ENCODE measurements around the gene VTI1A. TPM values are rescaled to one million over a fixed set of nuclear protein-coding genes. Genes with fewer than 3 reads are reported as not detected.
"Not testable (repeated sequence)": the region's sequence is repeated elsewhere in the genome, so short reads cannot be mapped to it uniquely, and the experiment has no call there.

VTI1A gene
- total RNA-seq, 1 donor from 2014 or later = 18.7 TPM

DNA sequence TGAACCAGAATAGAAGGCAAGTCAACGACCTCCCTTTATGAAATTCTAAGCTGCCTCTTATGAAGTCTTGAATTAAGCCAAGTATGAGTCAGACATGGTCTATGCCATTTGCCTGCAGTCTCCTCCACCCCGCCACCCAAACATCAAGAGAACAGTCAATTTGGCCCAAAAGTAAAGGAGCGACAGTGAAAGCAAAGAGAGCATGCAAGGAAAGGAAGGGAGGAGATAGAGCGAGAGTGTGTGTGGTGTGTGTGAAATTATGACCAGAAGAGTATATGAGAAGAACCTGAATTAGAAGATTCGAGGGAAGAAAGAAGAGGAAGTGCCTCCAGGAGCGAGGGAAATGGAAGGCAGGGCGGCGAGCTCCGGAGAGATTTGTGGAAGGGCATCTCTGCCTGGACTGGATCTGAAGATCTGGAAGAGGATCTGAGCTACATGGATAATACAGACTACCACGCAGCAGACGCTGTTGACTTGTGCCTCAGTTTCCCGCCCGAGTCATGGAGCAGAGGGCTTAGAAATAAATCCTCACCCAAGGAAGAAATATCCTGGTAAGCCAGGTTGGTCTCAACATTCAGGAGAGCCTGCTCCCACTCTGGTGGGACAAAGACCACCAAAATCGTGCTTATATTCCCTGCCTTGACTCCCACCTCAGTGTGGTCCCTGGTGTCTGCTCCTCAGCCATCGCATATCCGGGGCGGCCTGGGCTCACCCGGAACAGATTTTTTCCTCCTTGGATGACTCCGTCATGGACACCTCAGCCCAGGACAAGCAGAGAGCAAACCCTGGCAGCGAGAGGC, 760 bp upstream of the VTI1A start:
- intact Hi-C loops (cut with DNase I) = no loop called here
- ATAC-seq (ENCODE audit: poor library complexity) = no peak
- DNase-seq = peak; percentile 52

DNA sequence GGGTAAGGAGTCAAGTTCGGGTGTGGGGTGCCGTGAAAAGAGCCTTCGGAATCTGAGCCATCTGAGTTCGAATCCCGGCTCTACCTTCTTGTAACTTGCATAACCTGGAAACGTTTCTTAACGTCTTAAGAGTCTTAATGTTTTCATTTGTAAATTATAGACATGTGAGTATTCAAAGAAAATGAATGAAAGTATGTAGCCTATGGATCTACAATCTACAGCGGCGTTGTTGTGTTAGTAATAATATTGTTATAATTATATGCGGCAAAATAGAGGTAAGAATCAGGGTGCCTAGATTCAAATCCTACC, 559 bp downstream of the VTI1A start:
- DNase-seq (no peak), ATAC-seq (ENCODE audit: poor library complexity) (no peak)
- intact Hi-C loops (cut with DNase I) = no loop called here

DNA sequence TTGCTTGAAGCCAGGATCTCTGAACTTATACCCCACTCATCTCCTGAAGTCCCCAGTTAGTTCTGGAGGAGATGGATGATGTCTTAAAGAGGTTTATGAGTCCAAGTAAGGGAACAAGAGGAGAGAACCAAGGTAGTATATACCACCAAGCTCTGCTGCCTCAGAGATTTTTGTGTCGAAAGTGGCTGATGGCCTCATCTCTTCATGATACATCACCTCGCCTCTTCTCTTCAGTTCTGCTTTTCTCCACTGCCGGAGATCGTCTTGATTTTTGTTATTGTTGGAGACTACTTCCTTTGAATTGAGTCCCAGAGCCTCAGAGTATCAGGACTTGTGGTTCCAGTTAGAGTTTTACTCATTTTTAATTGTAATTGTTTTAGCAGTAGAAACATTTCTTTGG, 1.9 kb downstream of the VTI1A start:
- DNase-seq (no peak), ATAC-seq (ENCODE audit: poor library complexity) (no peak)
- intact Hi-C loops (cut with DNase I) = no loop called here

DNA sequence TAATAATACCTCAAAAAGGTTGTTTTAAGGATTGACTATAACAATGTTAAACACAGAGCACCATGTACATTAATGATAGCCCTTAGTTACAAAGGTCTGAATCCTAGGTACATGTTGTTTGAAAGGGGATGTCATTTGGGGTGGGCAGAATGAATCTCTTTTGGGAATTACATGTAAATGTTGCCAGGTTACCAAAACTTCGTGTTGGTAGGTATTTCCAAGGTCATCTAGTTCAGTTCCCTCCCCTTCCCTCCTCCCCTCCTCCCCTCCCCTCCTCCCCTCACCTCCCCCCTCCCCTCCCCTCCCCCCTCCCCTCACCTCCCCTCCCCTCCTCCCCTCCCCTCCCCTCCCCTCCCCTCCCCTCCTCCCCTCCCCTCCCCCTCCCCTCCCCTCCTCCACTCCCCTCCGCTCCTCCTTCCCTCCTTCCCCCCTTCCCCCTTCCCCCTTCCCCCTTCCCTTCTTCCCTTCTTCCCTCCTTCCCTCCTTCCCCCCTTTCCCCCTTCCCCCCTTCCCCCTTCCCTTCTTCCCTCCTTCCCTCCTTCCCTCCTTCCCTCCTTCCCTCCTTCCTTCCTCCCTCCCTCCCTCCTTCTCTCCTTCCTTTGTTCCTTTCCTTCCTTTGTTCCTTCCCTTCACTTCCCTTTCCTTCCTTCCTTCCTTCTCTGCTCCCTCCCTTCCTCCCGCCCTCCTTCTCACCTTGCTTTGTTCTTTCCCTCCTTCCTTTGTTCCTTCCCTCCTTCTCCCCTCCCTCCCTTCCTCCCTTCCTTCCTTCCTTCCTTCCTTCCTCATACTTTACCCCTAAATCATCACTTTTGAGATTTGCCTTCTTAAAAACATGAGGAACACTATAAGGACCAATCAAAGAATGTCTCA, 8.1 kb downstream of the VTI1A start:
- DNase-seq (no peak), ATAC-seq (ENCODE audit: poor library complexity) (no peak)
- intact Hi-C loops (cut with DNase I) = no loop called here

DNA sequence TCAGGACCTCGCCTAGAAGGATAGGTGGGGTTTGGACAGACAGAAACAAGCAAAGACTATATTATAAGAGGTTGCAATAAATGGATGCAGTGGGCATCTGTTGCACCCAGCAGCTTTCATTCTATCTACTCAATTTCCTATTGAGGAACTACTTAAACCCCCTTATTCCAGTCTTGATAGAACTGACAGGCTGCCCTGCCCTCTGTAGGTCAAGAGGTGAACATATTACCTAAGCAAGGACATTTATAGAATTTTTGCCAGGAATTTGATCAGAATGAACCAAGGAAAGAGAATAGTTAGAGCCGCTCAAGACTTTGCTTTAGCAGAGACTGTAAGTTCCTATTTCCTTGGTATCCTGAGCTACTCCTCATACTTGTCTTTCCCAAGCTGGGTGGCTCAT, 9.5 kb downstream of the VTI1A start:
- DNase-seq (no peak), ATAC-seq (ENCODE audit: poor library complexity) (no peak)
- intact Hi-C loops (cut with DNase I) = no loop called here

DNA sequence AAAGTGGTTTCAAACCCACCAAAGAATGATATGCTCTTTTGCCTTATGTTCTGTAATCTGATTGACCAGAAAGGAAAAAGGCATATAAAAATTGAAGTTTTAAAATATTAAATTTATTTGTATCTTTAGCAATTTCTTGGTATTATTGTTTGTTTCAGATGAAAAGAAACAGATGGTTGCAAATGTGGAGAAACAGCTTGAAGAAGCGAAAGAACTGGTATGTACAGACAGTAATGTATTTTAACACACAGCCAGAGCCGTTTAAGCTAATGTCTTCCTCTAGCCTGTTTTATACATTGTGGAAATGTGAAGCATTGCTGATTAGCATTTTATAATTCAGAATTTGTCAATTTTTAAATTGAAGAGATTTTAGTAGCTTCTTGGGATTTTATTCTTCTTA, 13.4 kb downstream of the VTI1A start:
- intact Hi-C loops (cut with DNase I) = no loop called here
- no peak for DNase-seq
- ATAC-seq (ENCODE audit: poor library complexity) = no peak

DNA sequence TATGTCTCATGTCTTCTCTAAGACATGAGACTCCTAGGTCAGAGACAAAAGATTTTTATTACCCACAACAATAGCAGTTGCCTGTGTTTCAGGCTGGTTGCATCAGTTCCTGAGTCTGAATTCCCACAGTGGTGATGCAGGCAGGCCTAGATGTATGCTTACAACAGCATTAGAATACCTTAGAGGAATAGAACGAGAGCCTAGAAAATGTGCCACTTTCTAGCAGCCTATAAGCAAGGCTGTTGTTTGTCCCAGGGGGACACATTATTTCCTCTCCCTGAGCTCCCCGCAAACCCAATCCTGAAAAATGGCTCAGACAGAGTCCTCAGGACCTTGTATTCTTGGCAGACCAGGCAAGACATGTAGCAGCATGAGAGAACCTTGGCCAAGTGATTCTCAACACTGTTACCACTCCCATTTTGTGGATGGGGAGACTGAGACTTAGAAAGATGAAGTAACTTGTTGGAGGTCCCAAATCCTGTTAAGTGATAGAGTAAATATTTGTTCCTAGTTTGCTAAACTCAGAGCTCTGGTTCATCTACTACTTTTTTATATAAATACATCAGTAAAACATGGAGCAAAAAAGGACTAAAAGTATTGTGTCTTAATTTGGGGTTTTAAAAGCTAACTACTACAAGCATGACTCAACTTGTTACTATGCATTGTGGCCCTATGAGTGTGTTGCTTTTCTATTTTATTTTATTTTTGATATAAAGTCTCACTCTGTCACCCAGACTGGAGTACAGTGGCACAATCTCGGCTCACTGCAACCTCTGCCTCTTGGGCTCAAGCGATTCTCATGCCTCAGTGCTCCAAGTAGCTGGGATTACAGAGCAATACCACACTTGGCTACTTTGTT, 14.2 kb downstream of the VTI1A start:
- no peak for ATAC-seq (ENCODE audit: poor library complexity)
- intact Hi-C loops (cut with DNase I) = no loop called here

DNA sequence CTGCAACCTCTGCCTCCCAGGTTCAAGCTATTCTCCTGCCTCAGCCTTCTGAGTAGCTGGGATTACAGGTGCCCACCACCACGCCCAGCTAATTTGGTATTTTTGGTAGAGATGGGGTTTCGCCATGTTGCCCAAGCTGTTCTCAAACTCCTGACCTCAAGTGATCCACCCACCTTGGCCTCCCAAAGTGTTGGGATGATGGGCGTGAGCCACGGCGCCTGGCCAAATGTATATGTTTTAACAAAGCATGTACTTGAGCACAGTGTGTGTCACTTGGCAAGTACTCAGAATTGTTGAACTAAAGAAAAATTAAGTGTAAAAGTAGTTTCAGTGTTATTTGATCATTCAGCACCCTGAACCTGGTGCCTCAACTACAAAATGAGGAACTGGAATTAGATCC, 17.1 kb downstream of the VTI1A start:
- DNase-seq; ATAC-seq (ENCODE audit: poor library complexity); intact Hi-C loops (cut with DNase I): not testable (repeated sequence)

More for the DNA sequence above, 14.2 kb downstream of the VTI1A start:
- DNase-seq = no peak

DNA sequence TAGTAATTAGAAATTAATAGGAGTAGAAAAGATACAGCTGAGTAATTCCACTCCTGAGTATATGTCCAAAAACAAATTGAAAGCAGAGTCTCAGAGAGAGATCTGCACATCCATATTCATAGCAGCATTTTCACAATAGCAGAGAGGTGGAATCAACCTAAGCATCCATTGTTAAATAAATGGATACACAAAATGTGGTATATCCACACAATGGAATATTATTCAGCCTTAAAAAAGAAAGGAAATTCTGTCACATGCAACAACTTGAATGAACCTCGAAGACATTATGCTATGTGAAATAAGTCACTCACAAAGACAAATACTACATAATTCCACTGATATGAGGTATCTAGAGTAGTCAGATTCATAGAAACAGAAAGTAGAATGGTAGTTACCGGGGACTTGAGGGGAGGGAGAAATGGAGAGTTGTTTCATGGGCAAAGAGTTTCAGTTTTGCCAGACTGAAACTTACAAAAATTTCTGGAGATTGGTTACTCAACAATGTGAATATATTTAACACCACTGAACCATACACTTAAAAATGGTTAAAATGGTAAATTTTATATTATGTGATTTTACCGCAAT, 18.4 kb downstream of the VTI1A start:
- ATAC-seq (ENCODE audit: poor library complexity) = no peak

DNA sequence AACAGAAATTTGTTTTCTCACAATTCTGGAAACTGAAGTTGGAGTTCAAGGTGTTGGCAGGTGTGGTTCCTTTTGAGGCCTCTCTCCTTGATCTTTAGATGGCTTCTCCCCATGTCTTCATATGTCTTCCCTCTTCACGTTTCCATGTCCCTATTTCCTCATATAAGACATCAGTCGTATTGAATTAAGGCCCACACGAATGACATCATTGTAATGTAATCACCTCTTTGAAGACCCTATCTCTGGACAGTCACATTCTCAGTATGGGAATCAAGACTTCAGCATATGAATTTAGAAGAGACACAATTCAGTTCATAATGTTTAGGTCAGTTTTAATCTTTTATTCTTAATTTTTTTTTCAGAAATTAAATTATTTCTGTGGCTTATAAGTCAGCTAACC, 19.8 kb downstream of the VTI1A start:
- DNase-seq (no peak), ATAC-seq (ENCODE audit: poor library complexity) (no peak)
- intact Hi-C loops (cut with DNase I) = no loop called here

More for the DNA sequence above, 18.4 kb downstream of the VTI1A start:
- no peak for DNase-seq
- intact Hi-C loops (cut with DNase I) = no loop called here

DNA sequence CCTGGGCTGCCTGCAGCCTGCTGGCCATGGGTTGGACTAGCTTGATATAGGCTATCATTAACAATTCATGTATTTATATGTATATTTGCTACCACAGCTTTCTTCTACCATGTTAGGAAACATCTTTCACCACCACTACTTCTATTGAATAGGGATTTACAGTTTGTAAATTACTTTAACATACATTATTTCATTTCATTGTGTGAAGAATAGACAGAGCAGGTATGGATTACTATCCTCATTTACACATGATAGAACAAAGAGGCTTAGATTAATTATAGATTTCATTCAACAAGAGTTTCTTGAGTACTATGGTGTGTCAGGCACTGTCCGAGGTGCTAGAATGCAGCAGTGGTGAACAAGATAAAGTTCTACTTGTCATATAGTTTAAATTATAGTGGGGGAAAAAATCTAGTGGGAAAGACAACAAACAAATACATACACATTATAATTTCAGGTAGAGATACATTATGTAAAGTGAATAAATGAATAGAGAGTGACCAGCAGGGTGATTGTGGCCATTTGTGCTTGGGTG, 20.6 kb downstream of the VTI1A start:
- intact Hi-C loops (cut with DNase I) = no loop called here
- DNase-seq (no peak), ATAC-seq (ENCODE audit: poor library complexity) (no peak)

DNA sequence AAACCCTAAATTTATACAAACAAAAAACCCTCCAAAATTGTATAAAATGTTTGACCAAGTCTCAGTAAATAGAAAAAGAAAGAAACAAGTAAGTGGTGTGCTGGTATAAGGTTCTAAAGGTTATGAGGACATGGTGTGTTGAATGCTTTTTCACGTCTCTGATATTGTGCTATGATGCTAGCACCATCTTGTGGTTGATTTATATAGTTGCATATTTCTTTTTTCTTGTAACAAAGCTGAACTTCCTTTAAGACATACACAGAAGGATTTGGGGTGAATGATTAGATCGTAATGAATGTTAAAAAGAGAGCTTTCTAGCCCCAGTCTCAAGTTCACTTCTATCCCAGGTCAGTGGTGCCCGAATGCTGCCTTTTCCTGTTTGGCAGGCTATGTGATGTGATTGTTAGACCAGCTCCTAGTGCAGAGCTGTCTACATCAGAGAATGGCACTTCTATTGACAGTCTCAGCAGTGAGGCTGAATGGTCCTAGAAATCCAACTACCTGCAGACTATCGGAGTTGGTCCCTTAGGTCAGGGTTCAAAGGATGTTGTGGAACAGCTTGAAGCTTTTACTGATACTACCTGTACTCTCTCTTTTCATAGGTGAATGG, 25.0 kb downstream of the VTI1A start:
- intact Hi-C loops (cut with DNase I) = loop anchor here (10.0 kb wide), 1 partner anchor 913 kb away; no protein-coding TSS in a partner anchor
- no peak for DNase-seq
- peak; percentile 81 for ATAC-seq (ENCODE audit: poor library complexity)

DNA sequence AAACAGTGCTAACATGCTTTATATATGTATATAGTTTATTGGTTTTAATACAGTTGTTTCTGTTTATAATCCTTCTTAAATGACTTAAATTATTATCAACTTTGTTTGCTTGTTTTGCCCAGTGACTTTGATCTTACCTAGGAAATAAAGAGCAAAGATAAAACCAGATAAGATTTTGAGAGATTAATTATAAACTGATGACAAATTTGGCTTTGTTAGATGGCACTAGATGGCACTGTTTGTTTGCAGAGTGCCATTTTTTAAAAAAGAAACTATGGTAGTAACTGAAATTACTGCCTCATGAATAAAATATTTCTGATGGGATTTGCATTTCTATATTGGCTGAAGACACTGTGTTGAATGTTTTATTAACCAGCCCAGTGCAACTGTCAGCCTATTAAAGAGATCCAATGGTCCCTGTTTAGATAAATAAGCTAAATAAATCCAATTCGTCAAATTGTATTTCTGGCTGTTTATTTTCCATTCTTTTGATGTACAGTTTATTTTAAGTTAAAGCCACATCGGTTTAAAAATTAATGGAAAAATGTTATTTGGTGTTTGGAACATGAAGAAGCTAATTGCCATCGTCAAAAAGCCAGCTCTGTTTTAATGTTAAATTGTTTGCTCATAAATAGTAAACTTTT, 28.7 kb downstream of the VTI1A start:
- ATAC-seq (ENCODE audit: poor library complexity) (no peak), DNase-seq (no peak)
- intact Hi-C loops (cut with DNase I) = loop anchor here (10.0 kb wide), 1 partner anchor 909 kb away; no protein-coding TSS in a partner anchor

DNA sequence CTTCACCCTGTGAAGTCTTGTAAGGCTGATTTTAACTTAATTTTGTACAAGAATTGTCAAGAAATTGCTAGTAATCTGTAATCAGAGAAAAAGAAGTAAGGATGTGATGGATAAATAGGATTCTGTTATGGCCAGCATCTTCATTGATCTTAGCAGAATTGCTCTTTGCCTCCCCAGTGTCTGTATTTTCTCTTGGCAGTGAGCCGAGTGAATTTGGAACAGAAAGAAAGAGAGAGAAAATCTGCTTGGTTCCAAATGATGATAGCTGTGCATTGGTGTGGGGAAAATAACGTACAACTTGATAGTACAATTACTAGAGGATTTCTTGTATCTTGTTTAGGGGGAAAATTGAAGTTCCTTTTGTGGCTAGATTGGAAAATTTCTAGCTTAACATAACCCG, 34.6 kb downstream of the VTI1A start:
- DNase-seq = no peak
- intact Hi-C loops (cut with DNase I) = no loop called here
- no peak for ATAC-seq (ENCODE audit: poor library complexity)

DNA sequence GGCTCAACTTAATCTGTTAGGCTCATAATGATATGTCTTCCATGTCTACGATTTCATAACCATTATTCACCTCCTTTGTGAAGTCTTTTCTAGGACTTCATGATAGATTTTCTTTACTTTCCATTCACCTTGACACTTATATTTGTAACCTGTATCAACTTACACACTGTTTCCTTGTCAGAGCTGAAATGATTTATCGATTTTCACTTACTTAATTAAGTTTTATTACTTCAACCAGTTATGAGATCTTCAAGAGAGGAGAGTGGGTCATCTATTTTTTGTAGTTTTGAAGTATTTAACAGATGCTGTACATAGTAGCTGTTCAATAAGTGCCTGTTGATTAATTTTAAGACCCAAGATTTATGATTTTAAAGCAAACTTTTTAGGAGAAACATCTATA, 37.4 kb downstream of the VTI1A start:
- no peak for DNase-seq
- intact Hi-C loops (cut with DNase I) = no loop called here
- ATAC-seq (ENCODE audit: poor library complexity) = no peak

DNA sequence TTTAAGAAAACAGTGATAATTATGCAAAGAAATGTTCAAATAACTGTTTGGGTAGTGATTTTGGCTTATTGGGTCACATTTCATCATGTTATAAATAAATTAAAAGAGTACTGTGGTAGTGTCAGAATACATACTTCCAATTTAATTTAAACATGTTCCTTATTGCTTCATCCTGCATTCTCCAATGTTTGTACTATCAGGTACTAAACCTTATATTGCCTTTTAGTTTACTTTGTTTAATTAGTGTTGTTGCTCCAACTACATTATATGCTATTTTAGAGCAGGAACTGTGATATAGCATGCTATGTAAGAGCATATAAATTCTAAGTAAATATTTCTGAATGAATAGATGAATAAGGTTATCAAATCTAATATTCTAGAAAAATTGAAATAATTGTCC, 40.9 kb downstream of the VTI1A start:
- intact Hi-C loops (cut with DNase I) = no loop called here
- no peak for ATAC-seq (ENCODE audit: poor library complexity)
- no peak for DNase-seq

DNA sequence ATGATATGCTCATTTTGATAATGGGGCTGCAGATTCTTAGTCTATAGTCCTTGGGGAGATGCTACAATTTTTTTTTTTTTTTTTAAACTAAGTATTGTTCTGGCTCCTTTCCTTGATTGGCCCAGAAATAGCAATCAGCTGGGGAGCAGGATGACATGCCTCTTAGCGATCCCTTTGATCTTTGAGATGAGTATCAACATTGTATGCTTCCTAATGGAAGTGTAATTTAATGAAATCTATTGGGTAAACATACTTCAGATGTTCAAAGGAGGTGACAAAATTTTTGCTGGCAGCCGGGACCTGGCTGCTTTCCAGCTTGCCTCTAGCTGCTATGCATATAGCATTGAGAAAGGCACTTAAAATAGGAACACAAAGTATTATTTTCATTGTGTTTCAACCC, 43.5 kb downstream of the VTI1A start:
- intact Hi-C loops (cut with DNase I) = no loop called here

DNA sequence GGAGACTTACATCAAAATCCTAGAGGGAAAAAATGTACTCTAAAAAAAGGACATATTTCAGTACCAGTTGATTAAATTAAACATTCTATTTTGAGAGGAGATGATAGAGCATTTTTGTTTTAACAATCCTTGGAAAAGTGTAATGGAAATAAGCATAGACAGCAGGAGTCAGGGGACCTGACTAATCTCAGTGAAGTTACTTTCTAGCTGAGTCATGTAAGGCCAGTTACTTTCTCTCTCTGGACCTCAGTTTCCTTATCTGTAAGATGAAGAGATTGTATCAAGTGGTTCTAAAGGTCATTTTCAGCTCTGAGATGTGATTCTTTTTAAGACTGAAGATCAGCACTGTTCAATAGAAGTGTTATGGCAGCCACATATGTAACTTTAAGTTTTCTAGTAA, 44.1 kb downstream of the VTI1A start:
- DNase-seq = no peak
- ATAC-seq (ENCODE audit: poor library complexity) = no peak
- intact Hi-C loops (cut with DNase I) = no loop called here

More for the DNA sequence above, 43.5 kb downstream of the VTI1A start:
- ATAC-seq (ENCODE audit: poor library complexity) = no peak
- DNase-seq = no peak
